HEK293 (cell line): Measurements from ENCODE around the gene SUPT3H.

Source experiments
- CTCF ChIA-PET: fragments of 350-600 bp; formaldehyde crosslinking; extraction: SDS; loops from one replicate; lab custom pipeline; 2021; ENCODE audit warnings: antibody characterized with exemption; lab: Yijun Ruan, JAX
- POLR2A ChIA-PET: fragments of 300-600 bp; formaldehyde crosslinking; extraction: SDS; loops from one replicate; lab custom pipeline; 2020; ENCODE audit warnings: antibody characterized with exemption, inconsistent platforms; lab: Yijun Ruan, JAX
- H3K27ac ChIP-seq: fragments of 200-500 bp; sonication (Bioruptor generic); 2 replicates; pipeline ENCODE4 v1.5.1; 2014; ENCODE audit warnings: low read depth, low read length, control low read depth, inconsistent platforms; ENCODE audit errors: extremely low read depth
- H3K36me3 ChIP-seq, 2 experiments: fragments of 200-500 bp in 1 of 2; sonication (Bioruptor generic) in 1 of 2; 1 replicate in 1 of 2; 2 replicates in 1 of 2; pipeline ENCODE4 v1.5.1; 2014 to 2017; ENCODE audit warnings: inconsistent platforms in 2 of 2, low read length in 2 of 2; ENCODE audit not compliant: control insufficient read depth in 2 of 2, insufficient read depth in 1 of 2
- H3K4me1 ChIP-seq: fragments of 200-500 bp; sonication (Bioruptor generic); 2 replicates; pipeline ENCODE4 v1.5.1; 2014; ENCODE audit warnings: mild to moderate bottlenecking, low read length, inconsistent platforms; ENCODE audit not compliant: control insufficient read depth, insufficient read depth
- H3K4me3 ChIP-seq: 2 replicates; pipeline ENCODE4 v1.5.1; 2011; ENCODE audit warnings: low read depth, mild to moderate bottlenecking, control low read depth, low read length, moderate library complexity
- H3K9me3 ChIP-seq: fragments of 200-500 bp; sonication (Bioruptor generic); 2 replicates; pipeline ENCODE4 v1.5.1; 2014; ENCODE audit warnings: low read depth, low read length, inconsistent platforms; ENCODE audit not compliant: control insufficient read depth, insufficient read depth
- OVOL3 ChIP-seq: fragments of 450-650 bp; formaldehyde crosslinking; IDR thresholded peaks from 2 replicates; pipeline ENCODE4 v1.5.1; 2016; ENCODE audit warnings: missing biosample characterization, missing genetic modification characterization
- SETDB1 ChIP-seq: IDR thresholded peaks from one replicate; pipeline ENCODE4 v1.6.1; 2017; ENCODE audit warnings: mild to moderate bottlenecking, low read length, moderate library complexity, mixed read lengths; ENCODE audit not compliant: insufficient read length
- YY2 ChIP-seq: fragments of 450-650 bp; formaldehyde crosslinking; IDR thresholded peaks from 2 replicates; pipeline ENCODE4 v1.5.1; 2016; ENCODE audit warnings: missing biosample characterization, missing genetic modification characterization
- ZNF324 ChIP-seq: fragments of 450-650 bp; formaldehyde crosslinking; IDR thresholded peaks from 2 replicates; pipeline ENCODE4 v1.5.1; 2016; ENCODE audit warnings: missing biosample characterization, missing genetic modification characterization
- ZNF548 ChIP-seq: fragments of 450-650 bp; formaldehyde crosslinking; IDR thresholded peaks from 2 replicates; pipeline ENCODE4 v1.5.1; 2016; ENCODE audit warnings: missing biosample characterization, missing genetic modification characterization
- ZNF792 ChIP-seq: fragments of 450-650 bp; formaldehyde crosslinking; IDR thresholded peaks from 2 replicates; pipeline ENCODE4 v1.5.1; 2016; ENCODE audit warnings: missing biosample characterization, missing genetic modification characterization
- TF ChIP-seq, protein P1 (sequence below): fragments of 450-650 bp; formaldehyde crosslinking; conservative IDR thresholded peaks from 2 replicates; pipeline ENCODE4 v1.5.1; 2016; ENCODE audit warnings: low read depth, missing biosample characterization, missing genetic modification characterization
- TF ChIP-seq, protein P2 (sequence below): fragments of 450-650 bp; formaldehyde crosslinking; IDR thresholded peaks from 2 replicates; pipeline ENCODE4 v1.5.1; 2016; ENCODE audit warnings: missing biosample characterization, missing genetic modification characterization, low read depth
- TF ChIP-seq, protein P3 (sequence below): fragments of 450-650 bp; formaldehyde crosslinking; IDR thresholded peaks from 2 replicates; pipeline ENCODE4 v1.5.1; 2016; ENCODE audit warnings: missing biosample characterization, missing genetic modification characterization
- TF ChIP-seq, protein P4 (sequence below): fragments of 450-650 bp; formaldehyde crosslinking; IDR thresholded peaks from 2 replicates; pipeline ENCODE4 v1.5.1; 2016; ENCODE audit warnings: missing biosample characterization, missing genetic modification characterization, borderline replicate concordance
- TF ChIP-seq, protein P5 (sequence below): fragments of 450-650 bp; formaldehyde crosslinking; IDR thresholded peaks from 2 replicates; pipeline ENCODE4 v1.5.1; 2016; ENCODE audit warnings: missing biosample characterization, missing genetic modification characterization

Gene SUPT3H

DNA sequence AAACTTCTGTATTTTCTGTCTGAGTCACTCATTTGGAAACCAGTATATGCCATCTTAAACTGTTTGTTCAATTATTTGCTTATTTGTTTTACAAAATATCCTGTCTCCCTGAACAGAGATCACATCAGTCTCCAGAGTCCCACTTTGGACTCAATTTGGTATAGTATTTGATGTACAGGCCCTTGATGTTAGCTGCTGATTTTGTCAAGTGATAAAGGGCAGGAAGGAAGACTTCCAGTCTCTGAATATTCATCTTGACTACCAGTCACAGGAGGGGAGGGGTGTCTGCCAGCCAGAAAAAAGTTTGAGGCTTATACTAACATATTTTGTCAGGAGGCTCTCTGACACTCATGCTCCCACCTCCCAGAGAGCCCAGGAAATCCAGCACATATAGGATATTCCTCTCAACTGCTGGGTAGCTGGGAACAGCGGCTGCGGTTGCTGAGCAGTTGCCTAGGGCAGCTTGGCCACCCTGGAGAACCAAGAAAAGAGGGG lies 426.4 kb downstream of the SUPT3H start:
- H3K27ac ChIP-seq: no peak overlapping the region
- H3K4me1 ChIP-seq: no peaks in the 10 kb centered on the region
- POLR2A ChIA-PET: no interaction called here
- peaks cover 0 to 15% of the 10 kb centered on the region in 2 experiments; a peak in 1 of 3 replicates for H3K36me3 ChIP-seq
- no peaks in the 10 kb centered on the region for H3K9me3 ChIP-seq
- H3K4me3 ChIP-seq: no peak overlapping the region
- TF ChIP-seq, protein P1, sequence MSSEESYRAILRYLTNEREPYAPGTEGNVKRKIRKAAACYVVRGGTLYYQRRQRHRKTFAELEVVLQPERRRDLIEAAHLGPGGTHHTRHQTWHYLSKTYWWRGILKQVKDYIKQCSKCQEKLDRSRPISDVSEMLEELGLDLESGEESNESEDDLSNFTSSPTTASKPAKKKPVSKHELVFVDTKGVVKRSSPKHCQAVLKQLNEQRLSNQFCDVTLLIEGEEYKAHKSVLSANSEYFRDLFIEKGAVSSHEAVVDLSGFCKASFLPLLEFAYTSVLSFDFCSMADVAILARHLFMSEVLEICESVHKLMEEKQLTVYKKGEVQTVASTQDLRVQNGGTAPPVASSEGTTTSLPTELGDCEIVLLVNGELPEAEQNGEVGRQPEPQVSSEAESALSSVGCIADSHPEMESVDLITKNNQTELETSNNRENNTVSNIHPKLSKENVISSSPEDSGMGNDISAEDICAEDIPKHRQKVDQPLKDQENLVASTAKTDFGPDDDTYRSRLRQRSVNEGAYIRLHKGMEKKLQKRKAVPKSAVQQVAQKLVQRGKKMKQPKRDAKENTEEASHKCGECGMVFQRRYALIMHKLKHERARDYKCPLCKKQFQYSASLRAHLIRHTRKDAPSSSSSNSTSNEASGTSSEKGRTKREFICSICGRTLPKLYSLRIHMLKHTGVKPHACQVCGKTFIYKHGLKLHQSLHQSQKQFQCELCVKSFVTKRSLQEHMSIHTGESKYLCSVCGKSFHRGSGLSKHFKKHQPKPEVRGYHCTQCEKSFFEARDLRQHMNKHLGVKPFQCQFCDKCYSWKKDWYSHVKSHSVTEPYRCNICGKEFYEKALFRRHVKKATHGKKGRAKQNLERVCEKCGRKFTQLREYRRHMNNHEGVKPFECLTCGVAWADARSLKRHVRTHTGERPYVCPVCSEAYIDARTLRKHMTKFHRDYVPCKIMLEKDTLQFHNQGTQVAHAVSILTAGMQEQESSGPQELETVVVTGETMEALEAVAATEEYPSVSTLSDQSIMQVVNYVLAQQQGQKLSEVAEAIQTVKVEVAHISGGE (tag by site-specific recombination): no peak
- no peak for TF ChIP-seq ZNF324
- CTCF ChIA-PET: interaction anchor here (0.6 kb wide), 1 partner anchor 9 kb away, joined by 4 read pairs; no protein-coding TSS in a partner anchor

DNA sequence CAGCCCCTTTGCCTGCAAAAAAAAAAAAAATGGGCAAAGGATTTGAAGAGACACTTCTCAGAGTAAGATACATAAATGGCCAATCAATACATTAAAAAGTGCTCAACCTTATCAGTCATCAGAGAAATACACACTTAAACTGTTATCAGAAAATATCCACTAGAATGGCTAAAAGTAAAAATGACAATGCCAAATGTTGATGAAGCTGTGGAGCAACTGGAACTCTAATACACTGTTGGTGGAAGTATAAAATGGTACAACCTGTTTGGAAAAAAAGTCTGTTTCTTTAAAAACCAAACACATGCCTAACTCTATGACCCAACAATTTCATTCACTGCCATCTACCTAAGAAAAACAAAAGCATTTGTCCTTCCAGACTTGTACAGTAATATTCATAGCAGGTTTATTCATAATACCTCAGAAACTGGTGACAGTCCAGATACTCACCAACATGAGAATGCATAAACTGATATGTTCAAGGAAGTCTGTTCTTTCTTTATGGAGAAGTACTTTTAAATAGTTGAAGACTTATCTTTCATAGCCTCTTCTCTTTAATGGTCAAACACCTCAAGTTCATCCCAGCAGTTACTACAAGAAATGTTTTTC lies 428.0 kb downstream of the SUPT3H start:
- Histone ChIP-seq H3K36me3 (peaks cover 0 to 15% of the 10 kb centered on the region in 2 experiments; a peak in 1 of 3 replicates), H3K27ac (no peak overlapping the region), H3K4me1 (no peaks in the 10 kb centered on the region), H3K9me3 (no peaks in the 10 kb centered on the region)
- CTCF ChIA-PET: interaction anchor here (0.6 kb wide), 2 partner anchors 136 to 294 kb away, joined by 4 to 6 read pairs; no protein-coding TSS in a partner anchor
- TF ChIP-seq YY2 (tag by site-specific recombination) (no peak), SETDB1 (peak; percentile 72)
- TF ChIP-seq, all 188 proteins: peak for 1
- POLR2A ChIA-PET: interaction anchor here (0.7 kb wide), 1 partner anchor 23 kb away, joined by 3 read pairs; no protein-coding TSS in a partner anchor
- no peak overlapping the region for H3K4me3 ChIP-seq

DNA sequence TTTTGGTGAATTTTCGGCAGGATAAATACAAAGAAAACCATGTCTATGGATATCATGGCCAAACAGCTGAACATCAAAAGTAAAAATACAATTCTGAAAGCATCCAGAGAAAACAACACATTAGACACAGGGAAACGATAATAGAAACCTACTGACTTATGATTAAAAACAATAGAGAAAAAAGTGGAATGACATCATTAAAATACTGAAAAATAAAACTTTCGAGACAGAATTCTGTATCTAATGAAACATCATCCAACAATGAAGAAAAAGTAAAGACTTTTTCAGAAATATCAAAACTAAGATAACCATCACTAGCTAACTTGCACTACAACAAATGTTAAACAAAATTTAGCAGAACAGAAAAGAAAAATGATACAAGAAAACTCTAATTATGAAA lies 434.2 kb downstream of the SUPT3H start:
- Histone ChIP-seq H3K27ac (no peak overlapping the region), H3K4me1 (no peaks in the 10 kb centered on the region), H3K36me3 (no peaks in the 10 kb centered on the region), H3K9me3 (no peaks in the 10 kb centered on the region), H3K4me3 (no peak overlapping the region)
- ChIA-PET POLR2A (no interaction called here), CTCF (interaction anchor here (0.6 kb wide), 1 partner anchor 98 kb away, joined by 3 read pairs; no protein-coding TSS in a partner anchor)
- TF ChIP-seq OVOL3 (tag by site-specific recombination): no peak
- TF ChIP-seq, protein P2, sequence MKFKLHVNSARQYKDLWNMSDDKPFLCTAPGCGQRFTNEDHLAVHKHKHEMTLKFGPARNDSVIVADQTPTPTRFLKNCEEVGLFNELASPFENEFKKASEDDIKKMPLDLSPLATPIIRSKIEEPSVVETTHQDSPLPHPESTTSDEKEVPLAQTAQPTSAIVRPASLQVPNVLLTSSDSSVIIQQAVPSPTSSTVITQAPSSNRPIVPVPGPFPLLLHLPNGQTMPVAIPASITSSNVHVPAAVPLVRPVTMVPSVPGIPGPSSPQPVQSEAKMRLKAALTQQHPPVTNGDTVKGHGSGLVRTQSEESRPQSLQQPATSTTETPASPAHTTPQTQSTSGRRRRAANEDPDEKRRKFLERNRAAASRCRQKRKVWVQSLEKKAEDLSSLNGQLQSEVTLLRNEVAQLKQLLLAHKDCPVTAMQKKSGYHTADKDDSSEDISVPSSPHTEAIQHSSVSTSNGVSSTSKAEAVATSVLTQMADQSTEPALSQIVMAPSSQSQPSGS (tag by site-specific recombination): peak; percentile 55

DNA sequence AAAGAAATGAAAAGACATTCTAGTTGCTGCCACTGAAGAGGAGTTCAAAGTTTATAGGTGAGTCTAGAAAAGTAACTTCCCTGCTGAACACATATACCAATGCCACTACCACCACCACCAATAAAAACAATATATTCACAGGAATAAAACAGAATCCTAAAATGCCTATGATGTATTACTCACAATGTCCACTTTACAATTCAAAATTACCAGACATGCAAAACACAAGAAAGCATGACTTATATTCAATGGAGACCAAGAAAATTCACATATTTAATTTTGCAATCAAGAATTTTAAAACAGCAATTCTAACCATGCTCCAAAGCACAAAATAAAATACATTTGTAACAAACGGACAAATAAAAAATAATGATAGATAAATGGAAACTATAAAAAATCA lies 434.9 kb downstream of the SUPT3H start:
- no peaks in the 10 kb centered on the region for H3K4me1 ChIP-seq
- CTCF ChIA-PET: interaction anchor here (0.6 kb wide), 1 partner anchor 97 kb away, joined by 3 read pairs; no protein-coding TSS in a partner anchor
- H3K36me3 ChIP-seq: no peaks in the 10 kb centered on the region
- POLR2A ChIA-PET: no interaction called here
- no peak overlapping the region for H3K4me3 ChIP-seq
- no peak overlapping the region for H3K27ac ChIP-seq
- no peaks in the 10 kb centered on the region for H3K9me3 ChIP-seq
- TF ChIP-seq, protein P3, sequence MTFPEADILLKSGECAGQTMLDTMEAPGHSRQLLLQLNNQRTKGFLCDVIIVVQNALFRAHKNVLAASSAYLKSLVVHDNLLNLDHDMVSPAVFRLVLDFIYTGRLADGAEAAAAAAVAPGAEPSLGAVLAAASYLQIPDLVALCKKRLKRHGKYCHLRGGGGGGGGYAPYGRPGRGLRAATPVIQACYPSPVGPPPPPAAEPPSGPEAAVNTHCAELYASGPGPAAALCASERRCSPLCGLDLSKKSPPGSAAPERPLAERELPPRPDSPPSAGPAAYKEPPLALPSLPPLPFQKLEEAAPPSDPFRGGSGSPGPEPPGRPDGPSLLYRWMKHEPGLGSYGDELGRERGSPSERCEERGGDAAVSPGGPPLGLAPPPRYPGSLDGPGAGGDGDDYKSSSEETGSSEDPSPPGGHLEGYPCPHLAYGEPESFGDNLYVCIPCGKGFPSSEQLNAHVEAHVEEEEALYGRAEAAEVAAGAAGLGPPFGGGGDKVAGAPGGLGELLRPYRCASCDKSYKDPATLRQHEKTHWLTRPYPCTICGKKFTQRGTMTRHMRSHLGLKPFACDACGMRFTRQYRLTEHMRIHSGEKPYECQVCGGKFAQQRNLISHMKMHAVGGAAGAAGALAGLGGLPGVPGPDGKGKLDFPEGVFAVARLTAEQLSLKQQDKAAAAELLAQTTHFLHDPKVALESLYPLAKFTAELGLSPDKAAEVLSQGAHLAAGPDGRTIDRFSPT (tag by site-specific recombination): no peak
- TF ChIP-seq, protein P4, sequence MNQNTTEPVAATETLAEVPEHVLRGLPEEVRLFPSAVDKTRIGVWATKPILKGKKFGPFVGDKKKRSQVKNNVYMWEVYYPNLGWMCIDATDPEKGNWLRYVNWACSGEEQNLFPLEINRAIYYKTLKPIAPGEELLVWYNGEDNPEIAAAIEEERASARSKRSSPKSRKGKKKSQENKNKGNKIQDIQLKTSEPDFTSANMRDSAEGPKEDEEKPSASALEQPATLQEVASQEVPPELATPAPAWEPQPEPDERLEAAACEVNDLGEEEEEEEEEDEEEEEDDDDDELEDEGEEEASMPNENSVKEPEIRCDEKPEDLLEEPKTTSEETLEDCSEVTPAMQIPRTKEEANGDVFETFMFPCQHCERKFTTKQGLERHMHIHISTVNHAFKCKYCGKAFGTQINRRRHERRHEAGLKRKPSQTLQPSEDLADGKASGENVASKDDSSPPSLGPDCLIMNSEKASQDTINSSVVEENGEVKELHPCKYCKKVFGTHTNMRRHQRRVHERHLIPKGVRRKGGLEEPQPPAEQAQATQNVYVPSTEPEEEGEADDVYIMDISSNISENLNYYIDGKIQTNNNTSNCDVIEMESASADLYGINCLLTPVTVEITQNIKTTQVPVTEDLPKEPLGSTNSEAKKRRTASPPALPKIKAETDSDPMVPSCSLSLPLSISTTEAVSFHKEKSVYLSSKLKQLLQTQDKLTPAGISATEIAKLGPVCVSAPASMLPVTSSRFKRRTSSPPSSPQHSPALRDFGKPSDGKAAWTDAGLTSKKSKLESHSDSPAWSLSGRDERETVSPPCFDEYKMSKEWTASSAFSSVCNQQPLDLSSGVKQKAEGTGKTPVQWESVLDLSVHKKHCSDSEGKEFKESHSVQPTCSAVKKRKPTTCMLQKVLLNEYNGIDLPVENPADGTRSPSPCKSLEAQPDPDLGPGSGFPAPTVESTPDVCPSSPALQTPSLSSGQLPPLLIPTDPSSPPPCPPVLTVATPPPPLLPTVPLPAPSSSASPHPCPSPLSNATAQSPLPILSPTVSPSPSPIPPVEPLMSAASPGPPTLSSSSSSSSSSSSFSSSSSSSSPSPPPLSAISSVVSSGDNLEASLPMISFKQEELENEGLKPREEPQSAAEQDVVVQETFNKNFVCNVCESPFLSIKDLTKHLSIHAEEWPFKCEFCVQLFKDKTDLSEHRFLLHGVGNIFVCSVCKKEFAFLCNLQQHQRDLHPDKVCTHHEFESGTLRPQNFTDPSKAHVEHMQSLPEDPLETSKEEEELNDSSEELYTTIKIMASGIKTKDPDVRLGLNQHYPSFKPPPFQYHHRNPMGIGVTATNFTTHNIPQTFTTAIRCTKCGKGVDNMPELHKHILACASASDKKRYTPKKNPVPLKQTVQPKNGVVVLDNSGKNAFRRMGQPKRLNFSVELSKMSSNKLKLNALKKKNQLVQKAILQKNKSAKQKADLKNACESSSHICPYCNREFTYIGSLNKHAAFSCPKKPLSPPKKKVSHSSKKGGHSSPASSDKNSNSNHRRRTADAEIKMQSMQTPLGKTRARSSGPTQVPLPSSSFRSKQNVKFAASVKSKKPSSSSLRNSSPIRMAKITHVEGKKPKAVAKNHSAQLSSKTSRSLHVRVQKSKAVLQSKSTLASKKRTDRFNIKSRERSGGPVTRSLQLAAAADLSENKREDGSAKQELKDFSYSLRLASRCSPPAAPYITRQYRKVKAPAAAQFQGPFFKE: no peak
- TF ChIP-seq, protein P5, sequence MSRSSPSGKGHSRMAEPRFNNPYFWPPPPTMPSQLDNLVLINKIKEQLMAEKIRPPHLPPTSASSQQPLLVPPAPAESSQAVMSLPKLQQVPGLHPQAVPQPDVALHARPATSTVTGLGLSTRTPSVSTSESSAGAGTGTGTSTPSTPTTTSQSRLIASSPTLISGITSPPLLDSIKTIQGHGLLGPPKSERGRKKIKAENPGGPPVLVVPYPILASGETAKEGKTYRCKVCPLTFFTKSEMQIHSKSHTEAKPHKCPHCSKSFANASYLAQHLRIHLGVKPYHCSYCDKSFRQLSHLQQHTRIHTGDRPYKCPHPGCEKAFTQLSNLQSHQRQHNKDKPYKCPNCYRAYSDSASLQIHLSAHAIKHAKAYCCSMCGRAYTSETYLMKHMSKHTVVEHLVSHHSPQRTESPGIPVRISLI (tag by site-specific recombination): no peak
- TF ChIP-seq ZNF548 (no peak), ZNF792 (tag by site-specific recombination) (no peak)
